Suppressor macrophage treated with lipopolysaccharide for 1 hour (primary cell): ENCODE measurements around the gene KCNAB2.

Experiments
- DNase-seq, 3 donors: peaks; one replicate each; pipeline ENCODE4 v3.0.0-alpha.2; 2020 to 2022

KCNAB2 gene

DNA sequence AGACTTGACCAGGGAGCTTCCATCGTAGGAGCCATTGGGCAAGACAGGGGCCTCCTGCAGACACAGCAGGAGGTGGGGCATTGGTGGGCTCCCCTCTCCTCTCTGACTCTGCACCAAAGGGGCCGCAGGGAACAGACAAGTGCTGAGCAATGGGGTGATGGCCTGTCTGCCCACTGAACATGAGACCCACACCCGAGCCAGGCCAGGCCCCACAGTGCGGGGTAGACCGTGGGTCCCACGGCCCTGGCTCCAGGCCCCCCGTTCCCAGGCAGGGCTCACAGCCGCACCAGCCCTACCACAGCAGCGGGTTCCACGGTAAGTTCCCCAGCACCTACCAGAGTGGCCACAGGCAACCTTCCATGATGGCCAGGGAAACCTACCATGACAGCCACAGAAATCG, 88.5 kb downstream of the KCNAB2 start:
- no peak for DNase-seq

GRCh38 chr1:6134741-6135510, 89.2 kb downstream of the KCNAB2 start:
- no peak for DNase-seq

- no peak for DNase-seq
Observed at GRCh38 chr1:6136516-6137220, 91.0 kb downstream of the KCNAB2 start.

GRCh38 chr1:6137758-6138157, 92.1 kb downstream of the KCNAB2 start:
- no peak for DNase-seq

- no peak for DNase-seq
Observed at GRCh38 chr1:6140413-6140812, 94.7 kb downstream of the KCNAB2 start.

- DNase-seq = peak; percentile 66 to 81 (median 79)
Observed at GRCh38 chr1:6141592-6141991, 95.9 kb downstream of the KCNAB2 start.

DNA sequence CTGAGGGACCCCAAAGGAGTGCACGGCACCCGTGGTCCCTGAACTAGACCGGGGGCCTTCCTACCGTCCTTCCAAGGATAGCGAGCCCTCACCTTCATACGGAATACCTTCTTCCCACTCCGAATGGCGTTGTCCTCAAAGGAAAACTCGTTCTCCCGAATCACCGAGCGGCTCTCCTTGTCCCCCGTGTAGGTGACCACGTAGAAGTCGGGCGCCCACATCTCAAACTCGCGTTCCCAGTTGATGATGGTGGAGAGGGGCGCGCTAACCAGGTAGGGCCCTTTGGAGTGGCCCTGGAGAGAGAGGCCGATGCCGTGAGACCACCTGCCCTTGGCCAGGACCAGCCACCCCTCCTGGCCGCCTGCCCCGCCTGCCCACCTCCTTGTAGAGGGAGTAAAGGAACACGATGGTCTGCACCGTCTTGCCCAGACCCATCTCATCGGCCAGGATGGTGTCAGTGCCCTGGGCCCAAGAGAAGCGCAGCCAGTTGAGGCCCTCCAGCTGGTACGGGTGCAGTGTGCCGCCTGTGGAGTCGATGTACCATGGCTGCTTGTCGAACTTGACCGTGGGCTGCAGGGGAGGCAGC, 96.4 kb downstream of the KCNAB2 start:
- DNase-seq = no peak

- DNase-seq = no peak
Observed at GRCh38 chr1:6142734-6143133, 97.0 kb downstream of the KCNAB2 start.

- DNase-seq = no peak
Observed at GRCh38 chr1:6143395-6143794, 97.7 kb downstream of the KCNAB2 start.

- no peak for DNase-seq
Observed at GRCh38 chr1:6144175-6144574, 98.5 kb downstream of the KCNAB2 start.

- DNase-seq = no peak
Observed at GRCh38 chr1:6144647-6145395, 99.1 kb downstream of the KCNAB2 start.

GRCh38 chr1:6145396-6145750, 99.7 kb downstream of the KCNAB2 start:
- no peak for DNase-seq

DNA sequence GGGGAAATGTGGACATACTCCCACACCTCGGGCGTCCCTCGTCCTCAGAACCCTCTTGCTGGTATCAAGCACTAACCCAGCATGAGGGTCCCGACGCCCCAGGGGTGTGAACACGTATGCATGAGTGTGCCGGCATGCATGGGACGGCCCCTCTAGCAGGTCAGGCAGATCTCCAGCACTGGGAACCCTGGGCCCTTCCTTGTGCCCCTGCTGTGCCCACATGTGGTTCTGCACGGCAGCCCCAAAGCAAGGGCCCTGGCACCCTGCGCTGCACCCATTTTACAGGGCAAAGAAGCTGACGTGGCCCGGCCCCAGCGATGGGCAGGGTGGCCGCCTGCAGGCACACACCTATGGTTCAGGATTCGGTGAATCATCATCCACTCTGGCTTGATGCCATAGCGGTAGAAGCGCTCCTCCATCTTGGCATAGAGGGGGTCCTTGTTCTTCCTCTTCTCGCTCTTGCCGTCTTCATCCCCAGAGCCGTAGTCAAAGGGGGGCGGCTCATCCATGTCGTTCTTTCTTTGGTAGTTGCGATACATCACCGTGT, 100.2 kb downstream of the KCNAB2 start:
- no peak for DNase-seq

DNA sequence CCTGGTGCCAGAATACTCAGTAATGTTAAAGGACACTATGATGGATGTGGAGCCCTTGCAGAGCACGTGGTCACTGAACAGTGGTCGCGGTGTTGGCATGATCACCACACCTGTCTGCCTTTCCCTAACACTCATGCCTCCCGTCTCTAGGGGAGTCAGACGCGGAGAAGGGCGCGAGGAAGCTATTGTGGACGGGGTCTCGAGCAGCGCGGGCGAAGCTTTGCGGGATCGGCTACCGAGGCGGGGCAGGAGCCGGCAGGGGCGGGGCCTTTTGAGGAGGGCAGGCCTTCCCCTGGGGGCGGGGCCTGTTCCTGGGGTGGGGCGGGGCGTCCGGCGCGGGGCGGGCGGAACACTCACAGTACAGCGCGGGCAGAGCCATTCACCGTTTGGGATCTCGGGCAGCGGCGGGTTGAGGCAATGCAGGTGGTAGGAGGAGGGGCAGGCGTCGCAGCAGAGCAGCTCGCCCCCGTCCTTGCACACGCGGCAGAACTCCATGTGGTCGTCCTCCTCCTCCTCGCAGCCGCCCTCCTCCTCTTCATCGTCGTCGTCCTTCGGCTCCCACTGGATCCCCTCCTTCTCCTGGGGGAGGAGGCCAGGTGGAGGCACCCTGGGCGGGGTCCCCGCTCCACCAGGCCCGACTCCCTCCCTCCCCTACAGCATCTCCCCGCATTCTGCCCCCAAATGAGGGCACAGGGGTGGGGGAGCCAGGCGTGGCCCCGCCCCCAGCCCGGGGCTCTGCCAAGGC, 103.0 kb downstream of the KCNAB2 start:
- peak; percentile 67 to 91 (median 80) for DNase-seq

GRCh38 chr1:6149597-6149996, 103.9 kb downstream of the KCNAB2 start:
- DNase-seq = no peak

- no peak for DNase-seq
Observed at GRCh38 chr1:6150006-6150938, 104.6 kb downstream of the KCNAB2 start.
